ENCODE results near the gene ACKR3.

ACKR3 gene

GRCh38 chr2:236569573-236569973 lies at the start of gene ACKR3:
ACKR3 (plus strand) TSS chr2:236569825; CDS start chr2:236580466, 10,641 bp downstream.
- peak; percentile 86 for DNase-seq (ENCODE audit: low spot score)

GRCh38 chr2:236521556-236521955 lies 48.1 kb upstream of the ACKR3 start:
- DNase-seq (ENCODE audit: low spot score): no peak

DNA sequence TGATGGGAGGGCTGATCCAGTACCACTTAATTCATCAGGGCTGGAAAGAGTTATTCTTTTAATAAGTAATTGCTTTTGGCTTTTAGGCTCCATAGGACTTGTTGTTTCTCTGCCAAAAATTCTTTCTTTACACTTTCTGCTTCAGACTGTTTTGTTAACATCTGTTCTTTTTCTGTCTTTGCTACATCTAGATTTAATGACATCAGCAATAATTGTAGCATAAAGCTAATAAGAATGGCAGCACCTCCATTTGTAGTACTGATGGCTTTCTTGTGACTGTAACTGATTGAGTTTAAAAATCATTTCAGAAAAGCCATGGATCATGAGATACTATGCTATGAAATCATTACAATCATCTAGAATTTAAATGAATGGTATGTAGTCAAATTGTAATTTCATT lies 46.4 kb upstream of the ACKR3 start:
- DNase-seq (ENCODE audit: low spot score): no peak

- no peak for DNase-seq (ENCODE audit: low spot score)
Measured at GRCh38 chr2:236525411-236525997, 44.1 kb upstream of the ACKR3 start.

DNA sequence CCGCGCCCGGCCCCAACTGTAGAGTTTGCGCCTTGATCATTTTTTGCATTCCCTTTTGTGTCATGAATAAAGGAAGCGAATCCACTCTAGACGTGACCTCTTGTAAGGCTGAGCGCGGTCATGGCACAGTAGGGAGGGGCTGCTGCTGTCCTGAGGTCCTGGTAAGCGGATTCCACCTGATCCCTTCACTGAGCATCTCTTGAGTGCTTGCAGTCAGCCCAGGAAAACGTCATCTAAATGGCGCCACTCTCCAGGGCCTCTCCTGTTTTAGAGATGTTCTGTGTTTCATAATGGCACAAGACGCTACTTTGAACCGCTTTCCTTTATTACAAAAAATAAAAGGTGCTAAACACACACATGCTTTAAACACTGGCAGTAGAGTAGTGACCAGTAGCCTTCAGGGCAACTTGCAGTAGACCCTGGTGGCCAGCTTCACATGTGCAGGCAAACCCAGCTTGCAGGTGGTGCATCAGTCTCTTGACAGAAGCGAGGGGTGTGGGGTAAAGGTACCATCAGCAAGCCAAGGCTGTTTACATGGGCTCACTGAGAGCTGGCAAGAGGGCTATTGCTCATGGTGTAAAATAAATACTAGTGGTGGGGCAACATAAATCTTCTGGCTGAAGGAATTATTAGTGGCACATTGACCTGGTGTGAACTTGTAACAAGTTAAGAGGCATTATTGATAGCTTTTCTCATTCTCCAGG lies 43.0 kb upstream of the ACKR3 start:
- DNase-seq (ENCODE audit: low spot score): no peak

- DNase-seq (ENCODE audit: low spot score): no peak
Measured at GRCh38 chr2:236527159-236527630, 42.4 kb upstream of the ACKR3 start.

GRCh38 chr2:236529606-236530005 lies 40.0 kb upstream of the ACKR3 start:
- DNase-seq (ENCODE audit: low spot score): no peak

DNA sequence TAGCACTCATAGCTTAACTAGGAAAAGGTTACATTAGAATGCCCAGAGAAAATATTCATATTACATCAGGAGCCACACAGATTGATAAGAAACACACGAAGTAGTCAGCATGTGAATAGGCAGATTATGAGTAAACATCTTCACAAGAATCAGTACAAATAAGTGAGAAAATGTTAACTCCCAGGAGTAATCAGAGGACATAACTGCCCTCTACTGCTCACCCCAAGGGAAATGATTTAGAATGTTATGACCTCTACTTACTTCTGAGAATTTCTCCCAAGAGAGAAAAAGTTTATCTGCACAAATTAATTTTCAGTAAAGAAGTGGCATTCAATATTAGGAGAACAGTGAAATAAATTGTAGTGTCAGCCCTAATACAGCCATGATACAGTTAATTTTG lies 39.1 kb upstream of the ACKR3 start:
- no peak for DNase-seq (ENCODE audit: low spot score)

- DNase-seq (ENCODE audit: low spot score): no peak
Measured at GRCh38 chr2:236531195-236531594, 38.4 kb upstream of the ACKR3 start.

GRCh38 chr2:236531996-236532395 lies 37.6 kb upstream of the ACKR3 start:
- DNase-seq (ENCODE audit: low spot score): no peak

GRCh38 chr2:236533343-236533742 lies 36.3 kb upstream of the ACKR3 start:
- DNase-seq (ENCODE audit: low spot score): no peak

- no peak for DNase-seq (ENCODE audit: low spot score)
Measured at GRCh38 chr2:236535024-236535423, 34.6 kb upstream of the ACKR3 start.

- DNase-seq (ENCODE audit: low spot score): peak; percentile 56
Measured at GRCh38 chr2:236536727-236537398, 32.8 kb upstream of the ACKR3 start.

DNA sequence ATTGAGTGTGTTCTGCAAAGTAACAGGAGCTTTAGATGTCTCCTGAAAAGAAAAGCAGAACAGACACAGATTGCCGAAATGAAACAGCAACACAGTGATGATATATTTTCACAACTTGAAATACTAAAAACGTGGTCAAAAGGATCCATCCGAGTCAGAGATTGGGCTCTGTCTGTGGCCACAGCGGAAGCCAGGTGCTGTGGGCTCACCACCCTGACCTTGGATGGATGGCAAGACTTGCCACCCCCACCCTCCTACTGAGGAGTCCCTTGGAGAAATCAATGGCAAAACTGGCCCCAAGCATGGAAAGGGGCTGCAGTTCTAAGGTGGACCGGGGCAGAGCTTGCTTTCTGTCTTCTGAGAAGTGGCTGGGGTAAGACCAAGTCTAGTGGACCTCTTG lies 31.4 kb upstream of the ACKR3 start:
- DNase-seq (ENCODE audit: low spot score): no peak

DNA sequence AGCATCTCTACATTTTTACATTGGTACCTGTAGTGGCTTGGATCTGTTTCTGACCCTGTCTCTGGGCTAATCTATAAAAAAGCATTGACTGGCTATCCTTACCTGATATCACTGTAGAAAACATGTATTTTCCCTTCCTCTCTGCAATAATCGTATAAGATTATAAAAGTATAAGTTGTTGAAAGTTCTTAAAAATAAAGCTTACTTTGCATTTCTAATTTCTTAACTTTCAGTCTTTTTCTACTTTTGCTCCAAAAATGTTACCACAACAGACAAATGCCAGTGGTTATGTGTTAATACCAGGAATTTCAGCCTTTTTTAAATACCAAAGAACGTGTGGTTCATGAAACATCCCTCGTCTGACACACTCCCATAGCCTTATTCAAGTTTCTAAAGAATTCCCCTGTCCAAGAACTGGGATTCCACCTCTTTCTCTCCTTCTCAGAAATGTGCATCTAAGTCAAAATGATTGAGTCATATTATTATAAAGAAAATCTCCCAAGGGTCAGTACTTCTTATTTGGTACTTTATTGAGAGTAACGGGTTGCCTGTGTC lies 28.5 kb upstream of the ACKR3 start:
- no peak for DNase-seq (ENCODE audit: low spot score)

GRCh38 chr2:236544362-236544761 lies 25.3 kb upstream of the ACKR3 start:
- DNase-seq (ENCODE audit: low spot score): no peak

- DNase-seq (ENCODE audit: low spot score): no peak
Measured at GRCh38 chr2:236545248-236545658, 24.4 kb upstream of the ACKR3 start.

- DNase-seq (ENCODE audit: low spot score): peak; percentile 45
Measured at GRCh38 chr2:236545814-236546480, 23.7 kb upstream of the ACKR3 start.

DNA sequence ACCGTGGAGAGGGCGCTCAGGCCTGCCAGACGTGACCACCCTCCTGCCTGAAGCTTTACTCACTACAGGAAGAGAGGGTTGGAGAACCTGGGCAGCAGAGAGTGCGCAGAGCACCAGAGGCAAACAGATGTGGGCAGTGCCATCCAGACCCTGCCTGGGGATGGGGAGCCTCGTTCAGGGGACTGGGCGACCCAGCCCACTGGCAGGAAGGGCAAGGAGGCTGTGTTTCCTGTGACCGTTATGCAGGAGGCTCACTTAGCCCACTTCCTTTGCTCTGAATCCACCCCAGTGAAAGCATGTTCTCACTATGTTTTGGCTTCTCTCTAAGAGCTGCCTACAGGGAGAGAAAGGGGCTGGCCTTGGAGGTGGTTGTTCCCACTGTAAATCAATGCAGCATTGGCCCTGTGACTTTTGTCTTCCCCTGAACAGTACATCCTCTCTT lies 23.0 kb upstream of the ACKR3 start:
- DNase-seq (ENCODE audit: low spot score): peak; percentile 42

DNA sequence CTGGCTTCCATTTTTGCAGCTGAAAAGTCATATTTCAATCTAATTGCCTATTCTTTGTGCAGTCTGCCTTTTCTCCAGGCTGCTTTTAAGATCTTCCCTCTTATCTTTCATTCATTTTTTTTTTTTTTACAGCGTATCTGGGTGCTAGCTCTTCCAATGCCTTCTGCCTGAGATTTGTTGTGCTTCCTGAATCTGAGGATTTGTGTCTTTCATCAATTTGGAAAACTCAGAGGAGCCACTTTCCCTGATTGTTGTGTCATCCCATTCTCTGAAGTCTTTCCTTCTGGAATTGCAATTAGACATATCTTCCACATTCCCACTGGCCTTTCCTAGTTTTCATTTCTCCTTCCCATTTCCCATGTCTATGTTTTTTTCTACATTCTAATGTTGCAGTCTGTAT lies 21.9 kb upstream of the ACKR3 start:
- no peak for DNase-seq (ENCODE audit: low spot score)

DNA sequence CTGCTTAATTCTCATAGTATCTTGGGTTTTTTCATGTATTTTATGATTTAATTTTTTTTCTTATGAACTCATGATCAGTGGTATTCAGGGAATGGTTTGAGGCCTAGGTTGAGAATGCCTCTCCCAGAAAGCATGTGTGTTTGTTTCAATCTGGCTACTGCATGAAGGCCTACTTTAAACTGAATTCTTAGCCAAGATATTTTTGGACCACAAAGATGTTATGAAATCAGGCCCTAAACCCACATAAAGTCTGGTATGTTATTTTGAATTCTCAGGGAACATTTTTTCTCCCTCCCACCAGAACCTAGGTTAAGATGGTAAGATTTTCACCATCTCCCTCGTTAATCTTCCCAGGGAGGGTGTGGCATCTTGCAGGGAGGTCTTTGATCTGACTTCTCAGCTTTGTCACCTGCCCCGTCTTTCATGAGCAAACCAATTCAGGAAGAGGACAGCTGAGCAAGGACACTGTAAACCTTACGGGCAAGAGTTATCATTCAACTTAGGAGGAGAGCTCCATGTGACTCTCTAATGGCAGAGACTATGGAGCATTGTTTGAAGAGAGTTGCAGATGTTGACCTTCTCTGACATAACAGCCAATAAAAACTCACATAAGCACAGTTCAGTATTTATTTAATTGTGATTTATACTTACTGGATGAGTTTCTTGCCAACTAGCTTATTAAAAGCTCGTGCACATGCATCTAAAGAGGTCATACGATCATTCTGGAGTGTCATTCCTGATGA lies 21.3 kb upstream of the ACKR3 start:
- no peak for DNase-seq (ENCODE audit: low spot score)

DNA sequence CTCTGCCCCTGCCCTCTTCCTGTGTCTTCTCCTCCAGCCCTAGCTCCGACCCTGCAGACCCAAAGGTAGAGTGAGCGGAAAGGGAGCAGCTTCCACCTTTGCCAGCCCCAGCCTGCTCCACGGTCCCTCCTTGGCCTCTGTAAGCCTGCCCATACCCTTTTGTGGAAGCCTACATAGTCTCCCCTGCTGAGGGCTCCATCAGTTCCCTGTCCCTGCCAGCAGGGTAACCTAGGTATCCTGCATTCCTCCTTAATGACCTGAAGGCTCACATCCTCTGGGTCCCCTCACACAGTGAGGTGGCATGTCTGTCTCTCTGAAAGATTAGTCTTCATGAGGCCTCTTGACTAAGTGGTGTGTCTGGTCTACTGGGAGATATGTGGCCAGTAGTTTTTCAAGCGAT lies 20.5 kb upstream of the ACKR3 start:
- DNase-seq (ENCODE audit: low spot score): no peak

Measured in CD4-positive, alpha-beta T cell treated with Interleukin-2 at 100 ng/mL for 4 hours (primary cell).